NCI-H146 treated with DMSO at 0.1 percent for 48 hours (cell line): ENCODE measurements around the gene PRR20A.
"Not testable (repeated sequence)": the region's sequence is repeated elsewhere in the genome, so short reads cannot be mapped to it uniquely, and the experiment has no call there.

Experiments used
- DNase-seq: peaks from one replicate; lab custom pipeline; 2025; ENCODE audit not compliant: unreplicated experiment; lab: John Stamatoyannopoulos, UW

Gene PRR20A

DNA sequence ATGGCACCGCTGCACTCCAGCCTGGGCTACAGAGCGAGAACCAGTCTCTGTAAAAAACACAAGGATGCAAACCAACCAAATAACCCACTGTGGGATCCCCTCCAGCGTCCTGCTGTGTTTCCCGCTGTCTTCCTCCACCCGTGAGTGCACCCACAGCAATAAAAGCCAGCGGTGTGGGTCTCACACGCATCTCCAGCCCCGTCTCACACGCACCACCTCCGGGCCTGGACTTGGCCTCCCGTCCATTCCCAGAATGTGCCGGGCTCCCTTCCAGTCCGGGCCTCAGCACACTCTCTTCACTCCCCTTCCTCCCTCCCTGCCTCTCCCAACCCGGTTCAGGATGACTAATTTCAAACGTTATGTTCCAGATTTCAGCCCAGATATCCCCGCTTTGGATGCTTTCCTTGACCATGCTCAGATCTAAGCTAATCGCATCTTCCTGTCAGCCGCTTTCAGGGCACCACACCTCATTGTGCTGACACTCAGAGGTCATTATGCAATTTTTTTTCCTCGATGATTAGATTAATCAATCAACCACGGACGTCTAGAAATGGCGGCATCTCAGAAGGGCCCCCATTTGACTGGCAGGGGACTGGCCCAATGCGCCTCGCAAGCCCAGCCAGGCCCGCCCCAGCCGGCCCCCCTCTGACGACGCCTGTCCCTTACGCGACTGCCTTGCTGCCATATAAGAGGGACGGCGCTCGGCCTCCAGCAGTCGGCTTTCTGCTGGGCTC is at the start of gene PRR20A:
TSS of gene PRR20A (plus strand) at position 684 of the 734 bp plus-strand sequence. CDS start 387 bp downstream, outside the sequence.
- DNase-seq: not testable (repeated sequence)

DNA sequence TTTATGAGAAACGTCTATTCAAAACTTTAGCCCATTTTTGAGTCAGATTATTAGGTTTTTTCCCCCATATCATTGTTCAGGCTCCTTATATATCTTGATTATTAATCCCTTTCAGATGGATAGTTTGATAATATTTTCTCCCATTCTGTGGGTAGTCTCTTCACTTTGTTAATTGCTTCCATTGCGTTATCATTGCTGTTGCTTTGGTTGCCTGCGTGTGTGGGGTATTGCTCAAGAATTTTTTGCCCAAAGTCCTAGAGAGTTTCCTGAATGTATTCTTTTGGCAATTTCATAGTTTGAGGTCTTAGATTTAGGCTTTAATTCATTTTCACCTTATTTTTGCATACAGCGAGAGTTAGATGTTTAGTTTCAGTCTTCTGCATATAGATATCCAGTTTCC is 25.8 kb upstream of the PRR20A start:
- no peak for DNase-seq

DNA sequence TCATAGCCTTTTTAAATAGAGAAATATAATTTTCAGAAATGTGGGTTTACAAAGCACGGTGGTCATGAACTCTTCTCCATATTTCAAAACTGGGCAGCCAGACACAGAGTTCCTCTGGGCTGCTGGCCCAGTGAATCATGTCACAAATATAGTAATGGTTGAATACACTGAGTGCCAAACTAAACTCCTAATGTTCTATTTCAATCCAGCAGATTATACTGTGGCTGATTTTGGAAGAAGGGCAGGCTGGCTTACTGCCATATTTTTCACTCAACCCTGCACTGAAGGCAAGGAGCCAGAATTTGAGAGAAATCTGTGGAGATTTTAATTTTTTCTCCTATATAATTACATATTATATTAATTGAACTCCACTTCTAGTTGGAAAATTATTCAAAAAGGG is 17.0 kb upstream of the PRR20A start:
- no peak for DNase-seq

GRCh38 chr13:57128909-57129308 is 11.8 kb upstream of the PRR20A start:
- DNase-seq: no peak

- DNase-seq: no peak
These were observed 4.6 kb upstream of the PRR20A start for GRCh38 chr13:57136093-57136492.

DNA sequence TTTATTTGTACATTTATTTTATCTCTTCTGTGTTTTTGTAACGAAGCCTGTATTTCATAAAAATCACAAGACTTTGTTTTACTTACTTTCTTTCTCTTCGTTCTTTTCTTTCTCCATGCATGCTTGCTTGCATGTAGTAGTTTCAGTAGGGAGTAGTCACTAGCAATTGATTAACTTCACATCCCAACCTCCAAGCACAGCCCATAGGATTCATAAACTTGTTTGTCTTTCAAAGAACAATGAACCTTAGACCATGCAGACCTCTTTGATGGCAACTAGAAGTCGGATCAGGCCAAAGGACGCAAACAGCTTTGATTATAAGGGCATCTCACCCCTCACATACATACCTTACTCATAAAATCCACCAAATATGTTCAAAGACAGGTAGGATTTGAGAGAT is 3.1 kb upstream of the PRR20A start:
- DNase-seq: no peak

GRCh38 chr13:57138988-57139387 is 1.7 kb upstream of the PRR20A start:
- no peak for DNase-seq

DNA sequence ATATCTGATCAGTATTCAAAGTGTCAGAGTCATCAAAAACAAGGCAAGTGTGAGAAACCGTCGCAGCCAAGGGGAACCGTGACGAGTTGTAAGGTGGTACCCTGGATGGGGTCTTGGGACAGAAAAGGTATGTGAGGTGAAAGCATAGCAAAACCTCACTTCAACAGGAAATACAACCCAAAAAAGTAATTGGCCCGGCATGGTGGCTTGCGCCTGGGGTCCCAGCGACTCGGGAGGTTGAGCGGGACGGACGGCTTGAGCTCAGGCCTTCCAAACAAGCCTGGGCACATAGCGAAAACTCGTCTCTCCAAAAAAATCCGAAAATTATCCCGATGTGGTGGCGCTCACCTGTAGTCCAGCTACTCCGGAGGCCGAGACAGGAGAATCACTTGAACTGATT is 937 bp upstream of the PRR20A start:
- DNase-seq: not testable (repeated sequence)

DNA sequence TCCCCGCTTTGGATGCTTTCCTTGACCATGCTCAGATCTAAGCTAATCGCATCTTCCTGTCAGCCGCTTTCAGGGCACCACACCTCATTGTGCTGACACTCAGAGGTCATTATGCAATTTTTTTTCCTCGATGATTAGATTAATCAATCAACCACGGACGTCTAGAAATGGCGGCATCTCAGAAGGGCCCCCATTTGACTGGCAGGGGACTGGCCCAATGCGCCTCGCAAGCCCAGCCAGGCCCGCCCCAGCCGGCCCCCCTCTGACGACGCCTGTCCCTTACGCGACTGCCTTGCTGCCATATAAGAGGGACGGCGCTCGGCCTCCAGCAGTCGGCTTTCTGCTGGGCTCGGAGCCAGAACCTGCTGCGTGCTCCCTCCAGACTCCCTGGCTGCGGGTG is 6.5 kb downstream of the PRR20A start, which contains the start of gene PRR20B:
TSS of gene PRR20B (plus strand) at position 301 of the 400 bp plus-strand sequence. CDS start 387 bp downstream, outside the sequence.
- DNase-seq: not testable (repeated sequence)

GRCh38 chr13:57148106-57148505 is 7.4 kb downstream of the PRR20A start:
- DNase-seq: not testable (repeated sequence)

DNA sequence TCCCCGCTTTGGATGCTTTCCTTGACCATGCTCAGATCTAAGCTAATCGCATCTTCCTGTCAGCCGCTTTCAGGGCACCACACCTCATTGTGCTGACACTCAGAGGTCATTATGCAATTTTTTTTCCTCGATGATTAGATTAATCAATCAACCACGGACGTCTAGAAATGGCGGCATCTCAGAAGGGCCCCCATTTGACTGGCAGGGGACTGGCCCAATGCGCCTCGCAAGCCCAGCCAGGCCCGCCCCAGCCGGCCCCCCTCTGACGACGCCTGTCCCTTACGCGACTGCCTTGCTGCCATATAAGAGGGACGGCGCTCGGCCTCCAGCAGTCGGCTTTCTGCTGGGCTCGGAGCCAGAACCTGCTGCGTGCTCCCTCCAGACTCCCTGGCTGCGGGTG is 13.0 kb downstream of the PRR20A start, which contains the start of gene PRR20C:
TSS of gene PRR20C (plus strand) at position 301 of the 400 bp plus-strand sequence. CDS start 387 bp downstream, outside the sequence.
- not testable (repeated sequence) for DNase-seq

DNA sequence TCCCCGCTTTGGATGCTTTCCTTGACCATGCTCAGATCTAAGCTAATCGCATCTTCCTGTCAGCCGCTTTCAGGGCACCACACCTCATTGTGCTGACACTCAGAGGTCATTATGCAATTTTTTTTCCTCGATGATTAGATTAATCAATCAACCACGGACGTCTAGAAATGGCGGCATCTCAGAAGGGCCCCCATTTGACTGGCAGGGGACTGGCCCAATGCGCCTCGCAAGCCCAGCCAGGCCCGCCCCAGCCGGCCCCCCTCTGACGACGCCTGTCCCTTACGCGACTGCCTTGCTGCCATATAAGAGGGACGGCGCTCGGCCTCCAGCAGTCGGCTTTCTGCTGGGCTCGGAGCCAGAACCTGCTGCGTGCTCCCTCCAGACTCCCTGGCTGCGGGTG is 19.6 kb downstream of the PRR20A start, which contains the start of gene PRR20D:
TSS of gene PRR20D (plus strand) at position 301 of the 400 bp plus-strand sequence. CDS start 387 bp downstream, outside the sequence.
- DNase-seq: not testable (repeated sequence)

- not testable (repeated sequence) for DNase-seq
These were observed 26.2 kb downstream of the PRR20A start, which contains the start of gene PRR20E for GRCh38 chr13:57166897-57167296. PRR20E (plus strand) TSS chr13:57167197; CDS start chr13:57167584, 387 bp downstream.

DNA sequence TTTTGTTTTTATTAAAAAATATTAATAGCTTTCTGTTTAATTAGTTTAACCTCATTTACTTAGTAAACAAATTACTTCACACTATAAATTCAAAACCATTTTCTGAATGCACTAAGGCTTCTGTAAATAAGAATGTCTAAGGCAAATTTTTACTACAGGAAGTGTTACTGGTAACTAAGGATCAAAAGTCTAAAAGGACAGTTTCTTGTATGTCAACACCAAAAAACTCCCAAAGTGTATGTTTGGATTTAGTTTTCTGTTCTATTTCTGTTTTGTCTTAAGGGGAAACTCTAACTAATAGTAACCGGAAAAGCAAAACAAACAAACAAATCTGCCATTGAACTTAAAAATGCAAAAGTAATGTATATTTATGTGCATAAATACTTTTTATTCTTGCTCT is 50.9 kb downstream of the PRR20A start:
- no peak for DNase-seq
